H9 (cell line): ENCODE data around the gene PTPN13. TPM values are rescaled to one million over a fixed set of nuclear protein-coding genes. Genes with fewer than 3 reads are reported as not detected.

Source experiments
- DNase-seq: peaks from one replicate; pipeline ENCODE4 v3.0.0-alpha.2; 2017
- H2AFZ ChIP-seq: one replicate; pipeline ENCODE4 v1.6.1; 2013; ENCODE audit warnings: mild to moderate bottlenecking, low read length, control low read depth, moderate library complexity
- H2AK5ac ChIP-seq: 2 replicates; pipeline ENCODE4 v1.6.1; 2013; ENCODE audit warnings: low read length, control low read depth, mixed read lengths; ENCODE audit not compliant: insufficient read length
- H2BK120ac ChIP-seq: one replicate; pipeline ENCODE4 v1.6.1; 2013; ENCODE audit warnings: low read depth, mild to moderate bottlenecking, low read length, control low read depth, inconsistent platforms; ENCODE audit not compliant: poor library complexity, severe bottlenecking
- H2BK12ac ChIP-seq: 2 replicates; pipeline ENCODE4 v1.6.1; 2013; ENCODE audit warnings: low read length, control low read depth, mixed read lengths, low read depth; ENCODE audit not compliant: insufficient read length
- H2BK15ac ChIP-seq: 2 replicates; pipeline ENCODE4 v1.6.1; 2013; ENCODE audit warnings: low read depth, low read length, control low read depth
- H2BK20ac ChIP-seq: one replicate; pipeline ENCODE4 v1.6.1; 2013; ENCODE audit warnings: low read depth, mild to moderate bottlenecking, low read length, control low read depth, inconsistent platforms; ENCODE audit not compliant: poor library complexity, severe bottlenecking
- H2BK5ac ChIP-seq: 2 replicates; pipeline ENCODE4 v1.6.1; 2013; ENCODE audit warnings: low read length, control low read depth, mixed read lengths; ENCODE audit not compliant: insufficient read length
- H3K14ac ChIP-seq: 2 replicates; pipeline ENCODE4 v1.6.1; 2013; ENCODE audit warnings: low read length, control low read depth; ENCODE audit not compliant: insufficient read depth
- H3K18ac ChIP-seq: 2 replicates; pipeline ENCODE4 v1.6.1; 2013; ENCODE audit warnings: low read depth, mild to moderate bottlenecking, mixed read lengths, low read length, control low read depth; ENCODE audit not compliant: insufficient read length
- H3K23ac ChIP-seq: 2 replicates; pipeline ENCODE4 v1.6.1; 2013; ENCODE audit warnings: low read length, control low read depth, mixed read lengths, low read depth; ENCODE audit not compliant: insufficient read length
- H3K23me2 ChIP-seq: 2 replicates; pipeline ENCODE4 v1.6.1; 2013; ENCODE audit warnings: low read depth, mild to moderate bottlenecking, mixed read lengths, low read length, control low read depth; ENCODE audit not compliant: insufficient read length, poor library complexity, severe bottlenecking
- H3K27ac ChIP-seq: 2 replicates; pipeline ENCODE4 v1.5.1; 2013; ENCODE audit warnings: low read length, control low read depth, mixed read lengths, low read depth; ENCODE audit not compliant: insufficient read length
- H3K27me3 ChIP-seq: 2 replicates; pipeline ENCODE4 v1.6.1; 2013; ENCODE audit warnings: low read length, control low read depth, inconsistent platforms; ENCODE audit not compliant: insufficient read depth
- H3K4ac ChIP-seq: 2 replicates; pipeline ENCODE4 v1.6.1; 2013; ENCODE audit warnings: low read depth, mild to moderate bottlenecking, control low read depth, inconsistent platforms, low read length, moderate library complexity
- H3K4me1 ChIP-seq: 2 replicates; pipeline ENCODE4 v1.6.1; 2013; ENCODE audit warnings: low read length, control low read depth, inconsistent platforms; ENCODE audit not compliant: insufficient read depth
- H3K4me2 ChIP-seq: 2 replicates; pipeline ENCODE4 v1.6.1; 2013; ENCODE audit warnings: low read length, control low read depth, mixed read lengths; ENCODE audit not compliant: insufficient read length, insufficient read depth
- H3K56ac ChIP-seq: 2 replicates; pipeline ENCODE4 v1.6.1; 2013; ENCODE audit warnings: low read depth, mild to moderate bottlenecking, mixed read lengths, low read length, control low read depth; ENCODE audit not compliant: insufficient read length
- H3K79me1 ChIP-seq: 2 replicates; pipeline ENCODE4 v1.6.1; 2013; ENCODE audit warnings: low read depth, mild to moderate bottlenecking, moderate library complexity, low read length, control low read depth, inconsistent platforms; ENCODE audit not compliant: insufficient read depth, poor library complexity, severe bottlenecking
- H3K79me2 ChIP-seq: 2 replicates; pipeline ENCODE4 v1.6.1; 2013; ENCODE audit warnings: low read length, control low read depth, inconsistent platforms; ENCODE audit not compliant: insufficient read depth
- H3K9ac ChIP-seq: 2 replicates; pipeline ENCODE4 v1.6.1; 2013; ENCODE audit warnings: low read length, control low read depth, mixed read lengths; ENCODE audit not compliant: insufficient read length; ENCODE audit errors: extremely low read depth
- H3K9me3 ChIP-seq: one replicate; pipeline ENCODE4 v1.6.1; 2013; ENCODE audit warnings: low read depth, low read length, inconsistent platforms; ENCODE audit not compliant: control insufficient read depth
- H3T11ph ChIP-seq: one replicate; pipeline ENCODE4 v1.6.1; 2013; ENCODE audit warnings: mild to moderate bottlenecking, low read length, control low read depth, inconsistent platforms
- H4K20me1 ChIP-seq: one replicate; pipeline ENCODE4 v1.6.1; 2013; ENCODE audit not compliant: control insufficient read depth, insufficient read length, insufficient read depth
- H4K5ac ChIP-seq: 2 replicates; pipeline ENCODE4 v1.6.1; 2013; ENCODE audit warnings: low read depth, mild to moderate bottlenecking, mixed read lengths, low read length, control low read depth; ENCODE audit not compliant: insufficient read length
- H4K8ac ChIP-seq: replicated peaks from 2 replicates; pipeline ENCODE4 v1.6.1; 2013; ENCODE audit warnings: low read length, control low read depth, mixed read lengths, low read depth; ENCODE audit not compliant: insufficient read length
- H4K91ac ChIP-seq: 2 replicates; pipeline ENCODE4 v1.6.1; 2013; ENCODE audit warnings: low read depth, mild to moderate bottlenecking, moderate library complexity, mixed read lengths, low read length, control low read depth; ENCODE audit not compliant: insufficient read length
- H3K27ac Mint-ChIP-seq, 3 experiments: 2 replicates in 2 of 3; 3 replicates in 1 of 3; pipeline ENCODE4 v1.8.0; 2020 to 2021; ENCODE audit warnings: mixed read lengths in 3 of 3, mild to moderate bottlenecking in 1 of 3, moderate library complexity in 1 of 3
- H3K27me3 Mint-ChIP-seq: 2 replicates; pipeline ENCODE4 v1.8.0; 2021; ENCODE audit warnings: low read depth, mild to moderate bottlenecking, moderate library complexity, mixed read lengths
- H3K36me3 Mint-ChIP-seq, 3 experiments: 2 replicates in 2 of 3; 3 replicates in 1 of 3; pipeline ENCODE4 v1.8.0; 2020 to 2021; ENCODE audit warnings: low read depth in 3 of 3, mixed read lengths in 3 of 3; ENCODE audit not compliant: insufficient read depth in 1 of 3
- H3K4me1 Mint-ChIP-seq, 2 experiments: 2 replicates each; pipeline ENCODE4 v1.8.0; 2020; ENCODE audit warnings: mixed read lengths in 2 of 2
- H3K4me3 Mint-ChIP-seq, 2 experiments: 2 replicates in 1 of 2; 3 replicates in 1 of 2; pipeline ENCODE4 v1.8.0; 2020 to 2021; ENCODE audit warnings: mild to moderate bottlenecking in 2 of 2, mixed read lengths in 2 of 2, moderate library complexity in 1 of 2
- H3K9me3 Mint-ChIP-seq, 2 experiments: 2 replicates in 1 of 2; 3 replicates in 1 of 2; pipeline ENCODE4 v1.8.0; 2020; ENCODE audit warnings: mild to moderate bottlenecking in 2 of 2, mixed read lengths in 2 of 2, moderate library complexity in 1 of 2
- CTCF ChIP-seq: fragments of 200-600 bp; sonication (generic); conservative IDR thresholded peaks from 3 replicates; pipeline ENCODE4 v1.8.0; 2021; ENCODE audit warnings: antibody characterized with exemption, mild to moderate bottlenecking
- WGBS: extraction: QIAGEN DNeasy Blood & Tissue Kit; methylation state at CpG from one replicate; pipeline ENCODE4 v1.1.7; 2013; ENCODE audit warnings: missing lambda C conversion rate, low lambda C conversion rate, mixed read lengths; ENCODE audit not compliant: insufficient read length; ENCODE audit errors: extremely low coverage; 5-methylcytosine and 5-hydroxymethylcytosine counted together
- total RNA-seq: library from RNA; stranded (reverse); gene quantifications from 2 replicates; pipeline ENCODE4 v1.2.1, GENCODE V29; 2021

PTPN13 gene
- total RNA-seq, 1 experiment from 2014 or later: 34.9 TPM

GRCh38 chr4:86788826-86789225, 194.7 kb downstream of the PTPN13 start:
- H3K27me3 Mint-ChIP-seq: no peaks in the 10 kb centered on the region
- no peak for DNase-seq
- no peak overlapping the region for H2BK20ac ChIP-seq

More at GRCh38 chr4:86788826-86789225, 194.7 kb downstream of the PTPN13 start:
- Mint-ChIP-seq H3K4me1 (peaks cover 12 to 14% of the 10 kb centered on the region in 2 experiments), H3K27ac (peak overlapping the region in 1 of 3 experiments; percentile 60; a peak in 2 of 7 replicates), H3K4me3 (no peak overlapping the region), H3K9me3 (peaks cover 27 to 32% of the 10 kb centered on the region in 2 experiments), H3K36me3 (peaks cover 52 to 69% (median 63%) of the 10 kb centered on the region in 3 experiments)
- no peak overlapping the region for H3K23ac ChIP-seq
- no peak overlapping the region for H4K8ac ChIP-seq
- H3K9ac ChIP-seq: no peak overlapping the region
- H2BK5ac ChIP-seq: no peak overlapping the region
- no peak for TF ChIP-seq CTCF
- no peaks in the 10 kb centered on the region for H3K79me1 ChIP-seq
- no peaks in the 10 kb centered on the region for H4K20me1 ChIP-seq
- no peak overlapping the region for H3K56ac ChIP-seq
- no peak overlapping the region for H2BK15ac ChIP-seq
- H3K4me2 ChIP-seq: no peak overlapping the region
- H2BK12ac ChIP-seq: no peak overlapping the region
- H2BK120ac ChIP-seq: no peak overlapping the region
- no peaks in the 10 kb centered on the region for H3K23me2 ChIP-seq
- no peak overlapping the region for H2AK5ac ChIP-seq
- no peak overlapping the region for H4K5ac ChIP-seq
- no peaks in the 10 kb centered on the region for H3K9me3 ChIP-seq
- no peak overlapping the region for H2AFZ ChIP-seq
- H3K79me2 ChIP-seq: no peaks in the 10 kb centered on the region
- no peak overlapping the region for H3K18ac ChIP-seq
- H3K14ac ChIP-seq: no peak overlapping the region
- H3K27me3 ChIP-seq: no peaks in the 10 kb centered on the region
- no peak overlapping the region for H4K91ac ChIP-seq
- no peaks in the 10 kb centered on the region; the same call in 1 of the 2 replicates for H3K4me1 ChIP-seq
- no peak overlapping the region for H3K27ac ChIP-seq
- H3T11ph ChIP-seq: no peak overlapping the region
- no peak overlapping the region for H3K4ac ChIP-seq
- no CpG with 5 or more reads among the region's 2 CpGs for WGBS
